ENCODE results near the gene TMPRSS7.

The TMPRSS7 gene

GRCh38 chr3:112019716-112020115 lies 14.8 kb upstream of the TMPRSS7 start:
- in situ Hi-C loops (cut with MboI; ENCODE audit: low sequenced_read_pairs, unreplicated experiment), result no loop called here
- no peak for DNase-seq (ENCODE audit: low spot score)
- no peak for TF ChIP-seq CTCF (IDR thresholded peaks at IDR 0.05; ENCODE audit: borderline replicate concordance, control extremely low read depth, extremely low read depth, insufficient read depth, missing control alignments)

GRCh38 chr3:112020674-112021085 lies 13.9 kb upstream of the TMPRSS7 start:
- DNase-seq (ENCODE audit: low spot score), result no peak
- in situ Hi-C loops (cut with MboI; ENCODE audit: low sequenced_read_pairs, unreplicated experiment), result no loop called here
- TF ChIP-seq CTCF (IDR thresholded peaks at IDR 0.05; ENCODE audit: borderline replicate concordance, control extremely low read depth, extremely low read depth, insufficient read depth, missing control alignments), result no peak

- no peak for DNase-seq (ENCODE audit: low spot score)
- in situ Hi-C loops (cut with MboI; ENCODE audit: low sequenced_read_pairs, unreplicated experiment), result no loop called here
- no peak for TF ChIP-seq CTCF (IDR thresholded peaks at IDR 0.05; ENCODE audit: borderline replicate concordance, control extremely low read depth, extremely low read depth, insufficient read depth, missing control alignments)
Observed at GRCh38 chr3:112027142-112027541, 7.4 kb upstream of the TMPRSS7 start.

- TF ChIP-seq CTCF (IDR thresholded peaks at IDR 0.05; ENCODE audit: borderline replicate concordance, control extremely low read depth, extremely low read depth, insufficient read depth, missing control alignments), result no peak
- in situ Hi-C loops (cut with MboI; ENCODE audit: low sequenced_read_pairs, unreplicated experiment), result no loop called here
- DNase-seq (ENCODE audit: low spot score), result no peak
Observed at GRCh38 chr3:112027826-112028225, 6.7 kb upstream of the TMPRSS7 start.

GRCh38 chr3:112030901-112031300 lies 3.6 kb upstream of the TMPRSS7 start:
- in situ Hi-C loops (cut with MboI; ENCODE audit: low sequenced_read_pairs, unreplicated experiment), result no loop called here
- TF ChIP-seq CTCF (IDR thresholded peaks at IDR 0.05; ENCODE audit: borderline replicate concordance, control extremely low read depth, extremely low read depth, insufficient read depth, missing control alignments), result no peak
- DNase-seq (ENCODE audit: low spot score), result no peak

- in situ Hi-C loops (cut with MboI; ENCODE audit: low sequenced_read_pairs, unreplicated experiment), result no loop called here
- TF ChIP-seq CTCF (IDR thresholded peaks at IDR 0.05; ENCODE audit: borderline replicate concordance, control extremely low read depth, extremely low read depth, insufficient read depth, missing control alignments), result no peak
- DNase-seq (ENCODE audit: low spot score), result no peak
Observed at GRCh38 chr3:112032098-112032731, 2.3 kb upstream of the TMPRSS7 start.

Measured in GM13976 (cell line).